Uterus (tissue), 2 donors: Measurements from ENCODE around the gene NSL1.

Experiments used
- POLR2A ChIP-seq, 2 donors: fragments of 450-650 bp; IDR thresholded peaks; one replicate each; pipeline ENCODE4 v1.6.1; 2016; ENCODE audit warnings: antibody characterized with exemption in 2 of 2, mild to moderate bottlenecking in 1 of 2, moderate library complexity in 1 of 2
- TF ChIP-seq, protein P1 (sequence below), 4 experiments: fragments of 200-600 bp in 2 of 4; fragments of 450-650 bp in 2 of 4; sonication (generic) in 2 of 4; IDR thresholded peaks; one replicate each; pipeline ENCODE4 v1.5.1; 2016 to 2019; ENCODE audit warnings: antibody characterized with exemption in 4 of 4, mild to moderate bottlenecking in 2 of 4, moderate library complexity in 1 of 4

DNA sequence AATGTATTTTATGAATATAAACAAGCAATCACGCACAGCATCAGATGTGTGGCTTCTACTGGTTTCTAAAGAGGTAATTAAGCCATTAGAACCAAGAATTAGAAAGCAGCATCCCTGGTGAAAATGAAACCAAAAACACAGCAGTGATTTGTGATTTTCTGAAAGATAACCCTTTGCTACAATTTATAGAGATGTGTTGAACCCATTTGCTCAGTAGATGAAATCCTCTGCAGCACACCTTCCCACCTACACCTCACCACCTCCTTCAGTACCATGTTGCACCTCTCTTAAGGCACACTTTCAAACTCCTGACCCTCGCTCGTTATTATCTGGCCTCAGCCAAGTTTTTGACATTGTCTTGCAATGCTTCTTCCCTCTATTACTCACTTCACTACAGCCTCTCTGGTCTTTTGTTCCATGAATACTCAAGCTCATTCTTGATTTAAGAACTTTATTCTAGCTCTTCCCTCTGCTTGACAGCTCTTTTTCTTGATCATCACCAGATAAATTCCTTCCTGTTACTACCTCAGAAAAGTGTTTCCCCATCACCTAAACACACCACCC, 38.6 kb downstream of the NSL1 start:
- TF ChIP-seq, protein P1, sequence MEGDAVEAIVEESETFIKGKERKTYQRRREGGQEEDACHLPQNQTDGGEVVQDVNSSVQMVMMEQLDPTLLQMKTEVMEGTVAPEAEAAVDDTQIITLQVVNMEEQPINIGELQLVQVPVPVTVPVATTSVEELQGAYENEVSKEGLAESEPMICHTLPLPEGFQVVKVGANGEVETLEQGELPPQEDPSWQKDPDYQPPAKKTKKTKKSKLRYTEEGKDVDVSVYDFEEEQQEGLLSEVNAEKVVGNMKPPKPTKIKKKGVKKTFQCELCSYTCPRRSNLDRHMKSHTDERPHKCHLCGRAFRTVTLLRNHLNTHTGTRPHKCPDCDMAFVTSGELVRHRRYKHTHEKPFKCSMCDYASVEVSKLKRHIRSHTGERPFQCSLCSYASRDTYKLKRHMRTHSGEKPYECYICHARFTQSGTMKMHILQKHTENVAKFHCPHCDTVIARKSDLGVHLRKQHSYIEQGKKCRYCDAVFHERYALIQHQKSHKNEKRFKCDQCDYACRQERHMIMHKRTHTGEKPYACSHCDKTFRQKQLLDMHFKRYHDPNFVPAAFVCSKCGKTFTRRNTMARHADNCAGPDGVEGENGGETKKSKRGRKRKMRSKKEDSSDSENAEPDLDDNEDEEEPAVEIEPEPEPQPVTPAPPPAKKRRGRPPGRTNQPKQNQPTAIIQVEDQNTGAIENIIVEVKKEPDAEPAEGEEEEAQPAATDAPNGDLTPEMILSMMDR (IDR thresholded peaks at IDR 0.05): no peak
- no peak for TF ChIP-seq POLR2A (IDR thresholded peaks at IDR 0.05)
